HG03432 (cell line): ENCODE results near the gene MEN1.
"Not testable (repeated sequence)": the region's sequence is repeated elsewhere in the genome, so short reads cannot be mapped to it uniquely, and the experiment has no call there.

Source experiments
- ATAC-seq: cut with Tn5 transposase; IDR thresholded peaks from one replicate; pipeline ENCODE4 v1.9.1; 2021; ENCODE audit warnings: mild to moderate bottlenecking, moderate library complexity; ENCODE audit not compliant: unreplicated experiment

MEN1 gene

GRCh38 chr11:64846998-64847666, 36.8 kb upstream of the MEN1 start:
- ATAC-seq: no peak

DNA sequence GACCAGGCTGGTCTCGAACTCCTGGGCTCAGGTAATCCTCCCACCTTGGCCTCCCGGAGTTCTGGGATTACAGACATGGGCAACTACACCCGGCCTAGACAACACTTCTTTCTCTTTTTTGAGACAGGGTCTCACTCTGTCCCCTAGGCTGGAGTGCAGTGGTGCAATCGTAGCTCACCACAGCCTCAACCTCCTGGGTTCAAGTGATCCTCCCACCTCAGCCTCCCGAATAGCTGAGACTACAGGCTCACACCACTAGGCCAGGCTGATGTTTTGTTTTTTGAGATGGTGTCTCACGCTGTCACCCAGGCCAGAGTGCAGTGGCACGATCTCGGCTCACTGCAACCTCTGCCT, 35.4 kb upstream of the MEN1 start:
- not testable (repeated sequence) for ATAC-seq

- ATAC-seq: no peak
Observed at GRCh38 chr11:64845129-64845775, 34.9 kb upstream of the MEN1 start.

GRCh38 chr11:64844330-64845128, 34.2 kb upstream of the MEN1 start, which contains the start of gene CDC42BPG:
Gene CDC42BPG, minus strand, starts transcription at chr11:64844653. Its CDS starts 84 bp downstream, at chr11:64844569.
- ATAC-seq: no peak

DNA sequence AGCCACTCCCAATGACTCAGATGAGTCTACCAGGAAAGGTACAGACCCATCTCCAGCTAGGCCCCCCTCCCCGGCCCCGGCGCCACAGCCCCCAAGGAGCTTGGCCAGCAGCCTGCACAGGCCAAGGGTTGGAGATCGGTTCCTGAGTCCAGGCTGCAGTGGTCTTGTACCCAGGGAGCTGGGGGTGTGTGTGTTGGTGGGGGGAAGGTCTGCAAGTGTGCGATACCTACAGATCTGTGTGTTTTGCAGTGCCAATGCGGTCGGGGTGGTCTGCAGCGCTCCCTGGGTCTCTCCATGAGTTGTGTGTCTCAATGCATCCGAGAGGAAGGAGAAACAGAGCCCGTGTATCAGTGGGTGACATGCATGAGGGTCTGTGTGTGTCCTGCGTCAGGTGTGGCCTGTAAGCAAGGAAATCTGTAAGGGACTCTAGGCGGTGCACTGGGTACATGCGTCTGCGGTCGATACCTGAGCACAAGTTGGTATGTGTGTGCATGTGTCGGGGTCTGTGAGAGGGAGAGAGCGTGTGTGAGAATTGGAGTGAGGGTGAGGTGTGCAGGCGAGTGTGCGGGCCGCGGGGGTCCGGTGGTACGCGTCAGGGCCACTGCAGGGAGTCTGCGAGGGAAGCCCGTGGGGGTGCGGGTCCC, 33.5 kb upstream of the MEN1 start:
- no peak for ATAC-seq

DNA sequence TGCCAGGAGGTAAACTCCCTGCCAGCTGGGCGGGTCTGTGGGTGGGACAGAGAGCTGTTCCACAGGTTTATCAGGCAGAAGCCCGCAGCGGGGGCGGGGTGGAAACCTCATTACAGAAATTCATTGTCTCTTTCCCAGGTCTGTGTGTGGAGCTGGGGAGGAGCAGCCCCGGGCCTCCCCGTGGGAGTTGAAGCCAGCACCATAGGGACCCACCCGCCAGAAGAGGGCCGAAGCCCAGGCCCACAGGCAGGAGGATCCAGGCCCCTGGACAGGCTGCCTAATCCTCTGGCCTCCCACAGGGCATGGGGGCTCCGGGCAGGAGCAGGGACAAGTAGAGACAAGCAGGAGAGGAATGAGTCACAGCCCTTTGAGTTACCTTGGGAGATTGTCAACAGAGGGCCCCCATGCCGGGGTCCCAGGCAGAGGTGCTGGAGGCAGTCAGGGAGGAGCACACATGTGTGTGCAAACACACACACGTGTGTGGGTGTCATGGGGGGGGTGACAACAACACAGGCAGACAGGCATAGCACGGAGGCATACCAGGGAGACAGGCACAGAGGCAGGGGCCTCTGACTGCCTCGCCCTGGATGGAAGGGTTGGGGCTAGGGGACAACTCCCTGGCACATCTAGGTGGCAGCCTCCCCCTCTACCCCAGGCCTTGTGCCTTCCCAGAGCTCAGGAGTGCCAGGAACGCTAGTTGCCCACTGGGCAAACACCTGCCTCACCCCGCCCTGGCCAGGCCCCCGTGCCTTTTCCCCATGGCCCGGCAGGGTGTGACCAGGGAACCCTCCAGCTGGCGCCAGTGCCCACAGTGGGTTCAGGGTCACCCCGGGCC, 32.7 kb upstream of the MEN1 start:
- ATAC-seq: no peak

- ATAC-seq: no peak
Observed at GRCh38 chr11:64842366-64842759, 32.0 kb upstream of the MEN1 start.

DNA sequence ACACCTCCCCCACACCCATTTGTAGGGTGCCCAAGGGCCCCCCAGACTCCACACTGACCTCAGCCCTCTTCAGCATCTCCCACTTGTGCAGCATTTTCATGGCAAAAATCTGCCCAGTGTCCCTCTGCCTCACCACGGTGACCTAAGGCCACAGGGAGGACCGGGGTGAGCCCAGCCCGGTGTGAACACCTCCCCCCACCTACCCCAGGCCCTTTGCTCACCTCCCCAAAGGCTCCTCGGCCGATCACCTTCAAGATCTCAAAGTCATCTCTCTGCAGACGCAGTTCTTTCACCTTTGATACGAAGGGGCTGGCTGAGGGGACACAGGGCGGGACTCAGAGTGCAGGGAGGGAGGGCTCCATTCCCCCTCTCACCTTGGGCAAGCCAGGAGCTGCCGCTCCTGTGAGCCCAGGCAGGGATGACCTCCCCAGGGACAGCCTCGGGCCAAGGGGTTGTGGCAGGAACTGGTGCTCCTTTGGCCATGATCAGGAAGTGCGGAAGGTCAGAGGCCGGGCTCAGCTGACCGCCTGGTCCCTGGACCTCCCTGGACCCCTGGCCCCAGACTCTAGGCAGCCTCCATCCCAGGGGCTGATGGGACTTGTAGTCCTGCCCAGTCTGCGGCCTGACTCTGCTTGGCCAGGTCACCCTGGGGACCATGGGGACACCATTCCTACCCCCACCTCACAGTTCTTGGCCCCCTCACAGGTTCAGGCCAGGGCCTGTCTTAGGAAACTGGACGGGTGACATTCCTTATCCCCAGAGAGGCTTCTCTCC, 31.4 kb upstream of the MEN1 start:
- no peak for ATAC-seq

DNA sequence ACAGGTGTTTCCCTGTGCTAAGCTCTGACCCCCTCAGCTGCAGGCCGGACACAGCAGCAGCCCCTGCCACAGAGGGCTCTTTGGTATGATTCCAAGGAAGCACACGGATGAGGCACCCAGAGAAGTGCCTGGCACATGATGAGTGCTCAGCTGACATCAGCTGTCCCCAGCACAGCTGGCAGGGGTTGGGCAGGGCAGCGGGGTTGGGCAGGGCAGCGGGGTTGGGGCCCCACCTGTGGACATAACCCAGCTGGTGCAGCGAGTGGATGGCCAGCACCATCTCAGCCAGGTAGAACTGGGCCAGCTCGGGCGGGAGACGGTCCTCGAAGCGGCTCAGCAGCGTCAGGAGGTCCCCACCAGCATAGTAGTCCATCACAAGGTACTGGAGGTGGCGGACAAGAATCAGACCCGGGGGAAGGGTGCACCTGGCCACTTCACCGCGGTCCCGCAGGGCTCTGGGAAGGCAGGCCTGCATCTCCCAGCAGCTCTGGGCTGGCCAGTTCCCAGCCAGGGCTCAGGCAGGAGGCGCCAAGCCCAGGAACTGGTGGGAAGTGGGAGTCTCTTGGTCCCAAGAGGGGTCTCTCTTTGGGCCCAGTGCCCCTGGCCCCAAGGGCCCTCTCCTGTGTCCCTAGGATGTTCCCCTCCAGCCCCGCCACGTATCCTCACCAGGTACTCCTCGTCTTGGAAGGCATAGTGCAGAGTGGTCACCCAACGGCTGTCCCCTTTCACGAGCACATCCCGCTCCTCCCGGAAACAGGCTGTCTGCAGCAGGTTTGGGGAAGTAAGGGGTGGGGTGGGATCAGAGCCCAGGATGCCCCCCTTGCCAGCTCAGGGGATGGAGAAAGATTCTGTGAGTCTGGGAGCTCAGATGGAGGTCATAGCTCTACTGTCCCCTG, 29.8 kb upstream of the MEN1 start:
- ATAC-seq: no peak

- ATAC-seq: no peak
Observed at GRCh38 chr11:64839335-64839734, 29.0 kb upstream of the MEN1 start.

GRCh38 chr11:64838600-64839334, 28.4 kb upstream of the MEN1 start:
- no peak for ATAC-seq

GRCh38 chr11:64837887-64838351, 27.6 kb upstream of the MEN1 start:
- no peak for ATAC-seq

- ATAC-seq: no peak
Observed at GRCh38 chr11:64836448-64837072, 26.2 kb upstream of the MEN1 start.

DNA sequence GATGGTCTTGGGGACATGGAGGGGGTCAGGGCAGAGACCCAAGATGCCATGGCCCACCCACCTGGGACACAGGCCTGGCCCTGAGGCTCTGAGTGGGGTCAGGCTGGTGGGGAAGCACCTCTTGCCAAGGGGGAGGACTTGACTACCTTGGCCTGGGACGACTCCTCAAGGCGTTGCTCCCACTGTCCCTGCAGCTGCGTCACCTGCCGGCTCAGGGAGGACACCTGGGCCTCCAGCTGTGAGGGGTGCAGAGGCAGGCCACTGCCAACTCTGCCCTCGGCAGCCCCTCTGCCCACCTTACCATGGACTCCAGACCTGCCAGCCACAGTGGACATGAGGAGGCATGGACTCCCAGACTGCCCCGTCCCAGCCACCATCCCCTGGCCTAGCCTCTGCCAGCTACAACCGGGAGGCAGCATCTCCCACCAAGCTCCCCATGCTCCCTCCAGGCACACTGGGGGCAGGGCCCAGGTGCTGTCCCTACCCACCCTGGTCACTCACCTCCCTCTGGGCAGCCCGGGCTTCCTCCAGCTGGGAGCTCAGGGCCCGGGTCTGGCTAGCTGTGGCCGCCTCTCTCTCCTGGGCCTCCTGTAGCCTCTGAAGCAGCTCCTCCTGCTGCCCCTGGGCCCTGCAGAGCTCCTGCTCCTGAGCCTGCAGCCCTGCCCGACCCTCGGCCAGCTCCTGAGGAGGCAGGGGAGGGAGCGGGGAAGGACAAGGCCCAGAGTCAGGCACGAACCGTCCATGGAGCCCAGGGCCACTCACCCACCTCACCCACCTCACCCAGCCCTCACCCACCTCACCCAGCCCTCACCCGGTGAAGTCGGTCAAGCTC, 25.5 kb upstream of the MEN1 start:
- no peak for ATAC-seq

- no peak for ATAC-seq
Observed at GRCh38 chr11:64834723-64835615, 24.6 kb upstream of the MEN1 start.
